Measurements from ENCODE around the gene NEURL1B.

The NEURL1B gene

DNA sequence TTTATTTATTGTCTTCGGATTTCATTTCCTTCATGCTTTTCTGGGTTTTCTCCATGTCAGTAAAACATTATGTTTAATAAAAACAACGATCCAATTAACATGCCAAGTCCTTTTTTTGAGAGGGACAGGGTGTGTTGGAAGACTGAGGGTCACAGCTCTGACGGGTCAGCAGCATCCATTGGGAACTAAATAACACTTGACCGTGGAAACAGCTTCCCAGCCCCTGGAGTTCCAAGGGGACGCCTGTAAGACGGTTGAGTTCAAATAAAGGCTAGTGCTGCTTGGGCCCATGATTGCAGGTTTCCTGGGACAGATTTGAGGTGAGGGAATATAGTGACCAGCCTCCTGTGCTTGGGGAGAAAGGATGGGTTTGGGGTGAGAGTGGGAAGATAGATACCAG, 30.4 kb upstream of the NEURL1B start:
- DNase-seq (ENCODE audit: low read depth in 2 of 2): no peak

- no peak for DNase-seq (ENCODE audit: low read depth in 2 of 2)
Observed at GRCh38 chr5:172611913-172612312, 29.1 kb upstream of the NEURL1B start.

- DNase-seq (ENCODE audit: low read depth in 2 of 2): no peak
Observed at GRCh38 chr5:172612771-172613170, 28.3 kb upstream of the NEURL1B start.

- DNase-seq (ENCODE audit: low read depth in 2 of 2): no peak
Observed at GRCh38 chr5:172616136-172616535, 24.9 kb upstream of the NEURL1B start.

GRCh38 chr5:172616730-172617129, 24.3 kb upstream of the NEURL1B start:
- no peak for DNase-seq (ENCODE audit: low read depth in 2 of 2)

DNA sequence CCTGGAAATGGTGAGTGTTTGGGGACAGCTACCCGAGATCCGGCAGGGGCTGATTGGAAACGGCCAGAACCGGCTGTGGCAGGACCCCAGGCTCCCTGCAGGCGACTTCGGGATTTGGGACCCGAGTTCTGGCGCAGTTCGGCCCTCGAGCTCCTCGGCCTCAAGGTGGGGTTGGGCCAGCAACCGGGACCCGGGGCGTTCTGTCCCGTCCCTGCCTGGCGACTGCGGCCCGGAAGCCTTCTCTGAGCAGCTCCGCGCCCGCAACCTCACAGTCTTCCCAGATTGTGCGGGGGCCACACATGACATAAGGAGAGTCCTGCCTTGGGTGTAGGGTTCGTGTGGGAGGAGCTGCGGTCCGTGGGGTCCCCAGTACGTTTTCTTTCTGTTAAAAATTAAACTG, 23.2 kb upstream of the NEURL1B start:
- no peak for DNase-seq (ENCODE audit: low read depth in 2 of 2)

DNA sequence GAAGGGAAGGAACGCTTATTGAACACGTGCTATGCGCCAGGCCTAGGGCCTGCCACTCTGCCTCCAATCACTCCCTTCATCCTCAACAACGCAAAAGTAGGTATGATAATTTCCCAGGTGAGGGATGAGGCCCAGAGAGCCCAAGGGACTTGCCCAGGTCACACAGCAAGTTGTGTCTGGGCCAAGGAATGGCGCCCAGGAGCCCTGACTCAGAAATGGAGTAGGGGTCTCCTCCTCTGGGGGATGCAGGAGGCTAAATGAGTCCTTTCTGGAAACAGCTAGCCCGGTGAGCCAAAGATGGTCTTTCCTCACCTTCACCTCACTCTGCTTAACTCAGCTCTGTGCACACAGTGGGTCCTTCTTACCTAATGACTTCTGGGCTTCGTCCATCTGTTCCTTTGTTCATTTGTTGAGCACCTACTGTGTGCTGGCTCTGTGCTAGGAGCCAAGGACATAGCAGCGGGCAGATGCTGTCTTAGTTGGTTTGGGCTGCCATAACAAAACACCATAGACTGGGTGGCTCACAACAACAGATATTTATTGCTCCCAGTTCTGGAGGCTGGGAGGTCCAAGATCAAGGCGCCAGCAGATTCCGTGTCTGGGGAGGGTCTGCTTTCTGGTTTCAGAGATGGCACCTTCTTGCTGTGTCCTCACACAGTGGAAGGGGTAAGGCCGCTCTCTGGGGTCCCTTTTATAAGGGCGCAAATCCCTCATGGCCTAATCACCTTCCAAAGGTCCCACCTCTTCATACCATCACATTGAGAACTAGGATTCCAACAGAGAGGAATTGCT, 22.3 kb upstream of the NEURL1B start:
- no peak for DNase-seq (ENCODE audit: low read depth in 2 of 2)

- DNase-seq (ENCODE audit: low read depth in 2 of 2): no peak
Observed at GRCh38 chr5:172620506-172620905, 20.6 kb upstream of the NEURL1B start.

DNA sequence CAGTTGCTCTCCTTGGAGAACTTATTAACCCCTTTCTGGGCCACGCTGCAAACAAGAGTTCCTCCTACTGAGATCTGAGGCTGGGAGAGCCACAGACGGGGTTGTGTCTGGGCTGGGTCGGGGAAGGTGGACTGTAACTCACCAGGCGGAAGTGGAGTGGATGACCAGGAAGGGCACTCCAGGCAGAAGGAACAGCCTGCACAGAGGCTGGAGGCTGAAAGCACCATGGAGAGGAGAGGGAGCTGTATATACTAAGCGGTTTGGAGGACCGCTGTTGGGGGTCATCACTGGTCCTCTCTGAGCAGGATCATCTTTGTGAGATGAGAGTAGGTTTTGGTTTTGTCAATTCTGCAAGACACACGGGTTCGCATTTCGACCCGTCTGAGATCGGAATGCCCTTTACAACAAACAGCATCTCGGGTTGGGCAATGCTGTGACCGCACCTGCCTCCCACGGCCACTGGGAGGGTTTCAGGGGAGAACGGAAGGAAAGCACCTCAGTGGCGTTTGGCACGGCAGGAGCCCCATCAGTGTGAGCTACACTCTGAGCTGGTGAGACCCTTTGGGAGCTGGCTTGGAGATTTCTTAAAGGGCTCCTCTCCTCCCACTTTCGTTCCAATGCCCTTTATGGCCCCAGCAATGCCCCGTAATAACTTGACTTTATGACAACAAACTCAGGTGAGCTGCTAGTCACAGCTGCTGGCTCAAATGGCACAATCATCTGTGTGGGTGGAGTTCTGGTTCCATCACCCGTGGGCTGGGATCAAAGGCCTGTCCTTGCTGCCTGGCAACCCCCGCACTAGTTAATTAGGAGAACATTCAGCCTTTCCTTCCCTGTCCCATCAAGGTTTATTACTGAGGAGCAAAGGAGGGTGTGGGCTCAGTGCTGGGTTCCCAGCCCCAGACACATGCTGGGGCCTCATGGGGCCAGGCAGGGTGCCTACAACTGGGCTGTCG, 18.7 kb upstream of the NEURL1B start:
- no peak for DNase-seq (ENCODE audit: low read depth in 2 of 2)

DNA sequence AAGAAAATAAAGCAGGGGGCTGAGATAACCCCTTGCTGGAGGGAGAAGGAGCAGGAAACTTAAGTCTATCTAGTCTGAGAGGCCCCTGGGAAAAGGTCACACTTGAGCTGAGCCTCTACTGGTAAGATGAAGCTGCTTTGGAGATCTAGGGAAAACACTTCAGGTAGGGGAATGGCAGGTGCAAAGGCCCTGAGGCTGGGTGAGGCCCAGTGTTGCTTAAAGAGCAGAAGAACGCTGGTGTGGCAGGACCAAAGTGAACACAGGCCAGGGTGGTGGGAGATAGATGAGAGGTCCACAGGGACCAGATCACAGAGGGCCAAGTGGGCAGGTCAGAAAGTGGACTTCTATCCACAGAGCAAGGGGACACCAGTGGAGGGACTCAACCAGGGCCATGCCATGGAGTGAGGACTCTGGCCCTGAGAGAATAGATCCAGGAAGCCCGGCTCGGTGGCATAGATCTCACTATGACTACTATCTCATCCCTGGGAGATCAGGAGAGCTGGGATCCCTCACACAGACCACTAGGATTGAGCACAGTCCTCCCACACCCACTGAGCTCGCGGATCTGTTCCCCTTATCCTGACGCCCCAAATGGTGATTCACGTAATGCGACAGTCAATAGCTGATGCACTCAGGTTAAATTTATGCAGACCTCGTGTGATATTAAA, 17.6 kb upstream of the NEURL1B start:
- DNase-seq (ENCODE audit: low read depth in 2 of 2): no peak

GRCh38 chr5:172624083-172624995, 16.7 kb upstream of the NEURL1B start:
- no peak for DNase-seq (ENCODE audit: low read depth in 2 of 2)

DNA sequence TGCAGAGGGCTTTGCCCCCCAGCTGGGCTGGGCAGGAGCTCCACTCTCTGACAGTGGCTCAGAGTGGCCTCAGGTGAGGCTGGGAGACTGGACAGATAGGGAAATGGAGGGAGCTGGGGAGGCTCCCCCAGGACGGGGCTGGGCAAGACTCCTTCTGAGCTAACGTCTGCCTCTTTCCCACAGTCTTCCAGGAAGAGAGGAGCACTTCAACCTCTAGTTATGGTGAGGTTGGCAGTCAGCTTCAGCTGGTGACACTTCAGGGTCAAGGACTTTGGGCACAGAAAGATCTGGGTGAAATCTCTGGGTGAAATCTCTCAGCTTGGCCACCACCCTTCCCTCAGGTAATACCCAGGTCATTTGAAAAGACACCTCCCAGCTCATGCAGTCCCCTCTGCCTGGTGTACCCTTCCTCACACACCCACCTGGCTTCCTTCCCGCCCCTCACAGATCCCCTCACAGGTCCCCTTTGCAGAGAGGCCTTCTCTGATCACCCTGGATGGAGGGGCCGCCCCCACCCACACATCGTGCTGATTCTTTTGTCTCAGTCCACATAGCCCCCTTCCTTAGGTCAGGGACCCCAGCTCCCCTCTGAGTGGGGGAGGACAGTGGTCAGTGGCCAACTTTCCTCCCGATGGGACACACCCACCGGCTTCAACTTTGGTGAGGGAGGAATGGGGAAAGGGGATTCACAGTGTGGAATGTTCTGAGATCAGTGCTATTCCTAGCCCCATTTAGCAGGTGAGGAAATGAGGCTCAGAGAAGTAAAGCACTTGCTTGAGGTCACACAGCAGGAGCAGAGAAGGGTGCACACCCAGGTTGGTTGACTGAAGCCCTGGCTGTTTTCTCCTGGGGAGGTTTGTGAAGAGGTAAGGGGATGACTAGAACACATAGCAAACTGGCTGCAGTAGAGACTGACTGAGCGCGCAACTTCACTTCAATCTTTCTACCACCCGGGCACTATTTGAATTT, 15.8 kb upstream of the NEURL1B start:
- DNase-seq (ENCODE audit: low read depth in 2 of 2): no peak

DNA sequence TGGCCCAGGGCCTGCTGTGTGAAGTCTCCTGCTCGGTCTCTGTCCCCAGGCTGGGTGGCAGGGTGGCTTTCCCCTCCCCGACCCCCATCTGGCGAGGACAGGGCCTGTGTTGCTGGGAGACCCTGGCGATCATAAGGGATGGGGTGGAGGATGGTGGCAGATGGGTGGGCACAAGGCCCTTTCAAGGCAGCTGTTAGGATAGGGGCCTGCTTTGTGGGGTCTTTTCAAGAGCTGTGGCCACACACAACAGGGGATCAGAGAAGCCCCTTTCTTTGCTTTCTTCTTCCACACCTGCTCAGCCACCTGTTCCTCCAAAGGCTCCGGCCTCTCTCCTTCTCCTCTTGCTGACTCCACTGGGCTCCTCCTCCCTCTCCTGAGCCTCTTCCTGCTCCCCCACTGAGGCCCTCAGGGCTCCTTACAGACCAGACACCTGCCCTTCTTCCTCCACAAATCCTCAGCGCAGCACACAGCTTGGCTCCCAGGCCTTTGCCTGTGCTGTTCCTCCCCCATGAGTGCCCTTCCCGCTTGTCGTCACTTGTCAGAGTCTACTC, 15.0 kb upstream of the NEURL1B start:
- no peak for DNase-seq (ENCODE audit: low read depth in 2 of 2)

DNA sequence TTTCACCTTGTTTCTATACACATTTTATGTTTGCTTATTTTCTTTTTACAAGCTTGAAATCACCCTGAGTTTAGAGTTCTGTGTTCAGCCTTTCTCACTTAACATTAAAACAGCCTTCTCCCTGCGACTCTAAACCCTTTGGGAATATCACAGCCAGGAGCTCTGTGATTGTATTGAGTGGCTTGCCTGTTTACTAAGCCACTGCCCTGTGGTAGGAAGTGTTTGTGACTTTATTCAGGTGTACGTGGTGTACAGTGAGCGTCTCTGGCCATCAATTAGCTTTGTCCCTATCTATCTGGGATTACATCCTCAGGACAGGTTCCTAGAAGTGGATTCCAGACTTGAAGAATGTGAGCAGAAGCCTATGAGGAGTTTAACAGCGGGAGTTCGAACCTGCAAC, 11.0 kb upstream of the NEURL1B start:
- no peak for DNase-seq (ENCODE audit: low read depth in 2 of 2)

- DNase-seq (ENCODE audit: low read depth in 2 of 2): no peak
Observed at GRCh38 chr5:172630482-172630881, 10.6 kb upstream of the NEURL1B start.

- DNase-seq (ENCODE audit: low read depth in 2 of 2): no peak
Observed at GRCh38 chr5:172630986-172631385, 10.1 kb upstream of the NEURL1B start.

DNA sequence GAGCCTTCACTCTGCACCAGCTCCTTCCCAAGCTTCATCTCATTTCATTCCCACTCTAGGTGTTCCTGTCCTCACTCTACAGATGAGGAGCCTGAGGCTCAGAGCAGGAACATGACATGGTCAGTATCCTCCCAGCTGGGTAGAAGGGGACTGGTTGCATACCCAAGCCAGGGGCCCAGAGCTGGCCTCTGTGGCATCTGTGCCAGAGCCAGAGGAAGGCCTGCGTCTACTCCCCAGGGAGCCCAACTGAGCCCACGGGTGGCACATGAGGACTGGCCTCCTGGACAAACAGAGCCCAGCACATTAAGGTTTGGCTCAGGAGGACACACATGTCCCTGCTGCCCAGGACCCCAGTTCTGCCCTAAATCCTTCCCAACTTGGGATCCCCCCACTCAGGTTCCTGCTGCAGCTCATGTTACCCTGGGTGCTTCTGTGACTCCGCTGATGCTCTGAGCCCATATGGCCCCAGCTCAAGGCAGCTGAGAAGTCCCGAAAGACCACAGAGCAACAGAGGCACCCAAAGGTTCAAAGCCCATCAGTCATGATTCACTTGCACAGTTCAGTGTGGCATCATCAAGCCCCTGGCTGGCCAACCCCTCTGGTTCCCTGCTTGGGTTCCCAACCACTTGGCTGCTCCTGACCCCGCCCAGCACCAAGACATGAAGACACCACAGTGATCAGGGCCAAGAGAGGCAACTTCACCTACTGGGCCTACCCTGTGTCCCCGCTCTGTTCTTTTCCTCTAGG, 8.5 kb upstream of the NEURL1B start:
- DNase-seq (ENCODE audit: low read depth in 2 of 2): no peak

- no peak for DNase-seq (ENCODE audit: low read depth in 2 of 2)
Observed at GRCh38 chr5:172633403-172633970, 7.6 kb upstream of the NEURL1B start.
